ENCODE measurements around the gene PARD6A.

GRCh38 chr16:67677712-67678111 is 17.0 kb downstream of the PARD6A start:
- TF ChIP-seq CTCF (conservative IDR thresholded peaks at IDR 0.05; ENCODE audit: low read length) (no peak), EZH2phosphoT487 (IDR thresholded peaks at IDR 0.05; ENCODE audit: borderline replicate concordance) (no peak)

Data from Loucy (cell line).